GM23338 (cell line): ENCODE results near the gene ST8SIA6. TPM values are rescaled to one million over a fixed set of nuclear protein-coding genes. Genes with fewer than 3 reads are reported as not detected.

Experiments used
- ATAC-seq: fragments of 200-7000 bp; cut with Tn5 transposase; 3 replicates; pipeline ENCODE4 v1.9.1; 2020
- DNase-seq: peaks from one replicate; pipeline ENCODE4 v3.0.0-alpha.2; 2015; ENCODE audit warnings: low spot score
- H2AFZ ChIP-seq: fragments of 200-600 bp; sonication (generic); 2 replicates; pipeline ENCODE4 v1.8.0; 2016; ENCODE audit warnings: antibody characterized with exemption, mild to moderate bottlenecking, moderate library complexity
- H3F3A ChIP-seq: fragments of 200-600 bp; sonication (generic); replicated peaks from 2 replicates; pipeline ENCODE4 v1.8.0; 2017; ENCODE audit warnings: antibody characterized with exemption, mixed run types, low read depth
- H3K27ac ChIP-seq: fragments of 200-600 bp; sonication (generic); 2 replicates; pipeline ENCODE4 v1.6.1; 2016; ENCODE audit warnings: low read depth
- H3K27me3 ChIP-seq: fragments of 200-600 bp; sonication (generic); 2 replicates; pipeline ENCODE4 v1.8.0; 2016; ENCODE audit warnings: mild to moderate bottlenecking, mixed run types, moderate library complexity; ENCODE audit not compliant: insufficient read depth
- H3K36me3 ChIP-seq: fragments of 200-600 bp; sonication (generic); 2 replicates; pipeline ENCODE4 v1.8.0; 2016; ENCODE audit warnings: mild to moderate bottlenecking; ENCODE audit not compliant: insufficient read depth
- H3K4me1 ChIP-seq: fragments of 200-600 bp; sonication (generic); 2 replicates; pipeline ENCODE4 v1.8.0; 2016; ENCODE audit warnings: mild to moderate bottlenecking, moderate library complexity; ENCODE audit not compliant: insufficient read depth
- H3K4me2 ChIP-seq: fragments of 200-600 bp; sonication (generic); 2 replicates; pipeline ENCODE4 v1.7.1; 2017; ENCODE audit warnings: mixed run types
- H3K4me3 ChIP-seq: fragments of 200-600 bp; sonication (generic); 2 replicates; pipeline ENCODE4 v1.6.1; 2016; ENCODE audit warnings: mixed run types
- H3K79me2 ChIP-seq: fragments of 200-600 bp; sonication (generic); replicated peaks from 2 replicates; pipeline ENCODE4 v1.8.0; 2017; ENCODE audit warnings: mild to moderate bottlenecking; ENCODE audit not compliant: insufficient read depth
- H3K9me2 ChIP-seq: fragments of 200-600 bp; sonication (generic); 2 replicates; pipeline ENCODE4 v1.8.0; 2017; ENCODE audit not compliant: insufficient read depth
- H4K20me1 ChIP-seq: fragments of 200-600 bp; sonication (generic); replicated peaks from 2 replicates; pipeline ENCODE4 v1.8.0; 2017; ENCODE audit warnings: mild to moderate bottlenecking; ENCODE audit not compliant: insufficient read depth
- H3K27ac Mint-ChIP-seq: 2 replicates; pipeline ENCODE4 v1.8.0; 2020; ENCODE audit warnings: inconsistent platforms, mild to moderate bottlenecking, moderate library complexity, mixed read lengths
- H3K27me3 Mint-ChIP-seq: 3 replicates; pipeline ENCODE4 v1.8.0; 2022; ENCODE audit warnings: low read depth, mild to moderate bottlenecking, moderate library complexity, mixed read lengths, inconsistent platforms; ENCODE audit not compliant: insufficient read depth, poor library complexity
- H3K36me3 Mint-ChIP-seq: 3 replicates; pipeline ENCODE4 v1.8.0; 2021; ENCODE audit warnings: low read depth, mild to moderate bottlenecking, inconsistent platforms, moderate library complexity, mixed read lengths
- H3K4me1 Mint-ChIP-seq: 3 replicates; pipeline ENCODE4 v1.8.0; 2020; ENCODE audit warnings: mild to moderate bottlenecking, inconsistent platforms, mixed read lengths
- H3K4me3 Mint-ChIP-seq: 3 replicates; pipeline ENCODE4 v1.8.0; 2021; ENCODE audit warnings: moderate library complexity, mild to moderate bottlenecking, inconsistent platforms, mixed read lengths
- H3K9me3 Mint-ChIP-seq: 3 replicates; pipeline ENCODE4 v1.8.0; 2020; ENCODE audit warnings: moderate library complexity, mild to moderate bottlenecking, inconsistent platforms, mixed read lengths
- CREB1 ChIP-seq: fragments of 250-450 bp; sonication (Bioruptor Pico); IDR thresholded peaks from 2 replicates; pipeline ENCODE4 v1.5.0; 2020; ENCODE audit warnings: low read depth, mild to moderate bottlenecking, moderate library complexity
- ETS1 ChIP-seq: IDR thresholded peaks from 2 replicates; pipeline ENCODE4 v1.6.1; 2016; ENCODE audit warnings: antibody characterized with exemption
- NANOG ChIP-seq: IDR thresholded peaks from 2 replicates; pipeline ENCODE4 v1.6.1; 2016; ENCODE audit warnings: antibody characterized with exemption, borderline replicate concordance
- STAT1 ChIP-seq: IDR thresholded peaks from one replicate; pipeline ENCODE4 v1.6.1; 2016; ENCODE audit warnings: antibody characterized with exemption; ENCODE audit not compliant: unreplicated experiment
- ZNF462 ChIP-seq: fragments of 250-450 bp; sonication (Bioruptor Pico); IDR thresholded peaks from 2 replicates; pipeline ENCODE4 v1.5.0; 2020; ENCODE audit warnings: mild to moderate bottlenecking, moderate library complexity
- polyA plus RNA-seq: library from polyadenylated mRNA; unstranded; fragments of >200 nt; fragmentation: Nextera tagmentation; extraction: Ambion mirVana; gene quantifications from 2 replicates; pipeline ENCODE4 v1.2.1, GENCODE V29; 2016
- total RNA-seq: library from RNA; depleted of rRNA; stranded (reverse); fragments of >200 nt; shearing (Covaris generic); gene quantifications from 2 replicates; pipeline ENCODE4 v1.2.3, GENCODE V29; 2014

The ST8SIA6 gene
- total and polyA plus RNA-seq, 2 experiments from 2014 or later, result 1.6 to 2.3 TPM

GRCh38 chr10:17470246-17470645 lies 15.9 kb upstream of the ST8SIA6 start (continued):
- TF ChIP-seq ZNF462 (CRISPR knock-in tag), result no peak
- no peak for TF ChIP-seq ETS1
- no peak for TF ChIP-seq STAT1
- TF ChIP-seq CREB1, result no peak
- TF ChIP-seq NANOG, result no peak

- Histone ChIP-seq H3K4me1 (no peaks in the 10 kb centered on the region), H4K20me1 (no peaks in the 10 kb centered on the region), H3K9me2 (no peaks in the 10 kb centered on the region), H3K79me2 (no peaks in the 10 kb centered on the region), H3F3A (no peaks in the 10 kb centered on the region), H3K27ac (no peak overlapping the region), H3K27me3 (no peaks in the 10 kb centered on the region), H3K36me3 (peaks cover 3% of the 10 kb centered on the region; the same call in 1 of the 2 replicates), H3K4me2 (no peak overlapping the region), H2AFZ (no peak overlapping the region), H3K4me3 (no peak overlapping the region)
- Mint-ChIP-seq H3K27ac (no peak overlapping the region), H3K9me3 (peaks cover 32% of the 10 kb centered on the region), H3K36me3 (peaks cover 14% of the 10 kb centered on the region), H3K27me3 (peaks cover 3% of the 10 kb centered on the region), H3K4me1 (no peaks in the 10 kb centered on the region), H3K4me3 (no peak overlapping the region)
- DNase-seq (no peak), ATAC-seq (no peak)
- TF ChIP-seq ZNF462 (CRISPR knock-in tag), result no peak
These were observed 11.1 kb upstream of the ST8SIA6 start for GRCh38 chr10:17465328-17466125.
